KMS-11 (cell line): Measurements from ENCODE around the gene MYBPC2.

Source experiments
- H2AFZ ChIP-seq: fragments of 200-600 bp; sonication (generic); 2 replicates; pipeline ENCODE4 v1.6.1; 2016; ENCODE audit warnings: antibody characterized with exemption, mixed run types, low read depth
- H3K27ac ChIP-seq: fragments of 200-600 bp; sonication (generic); 2 replicates; pipeline ENCODE4 v1.6.1; 2016; ENCODE audit warnings: mild to moderate bottlenecking, mixed run types
- H3K27me3 ChIP-seq: fragments of 200-600 bp; sonication (generic); 2 replicates; pipeline ENCODE4 v1.6.1; 2017; ENCODE audit warnings: mild to moderate bottlenecking, low read depth, mixed run types, moderate library complexity; ENCODE audit not compliant: insufficient read depth
- H3K36me3 ChIP-seq: fragments of 200-600 bp; sonication (generic); 2 replicates; pipeline ENCODE4 v1.6.1; 2017; ENCODE audit warnings: mild to moderate bottlenecking, mixed run types; ENCODE audit not compliant: insufficient read depth
- H3K4me1 ChIP-seq: fragments of 200-600 bp; sonication (generic); 2 replicates; pipeline ENCODE4 v1.6.1; 2016; ENCODE audit warnings: mild to moderate bottlenecking, low read depth, mixed run types; ENCODE audit not compliant: poor library complexity, severe bottlenecking
- H3K4me2 ChIP-seq: fragments of 200-600 bp; sonication (generic); 2 replicates; pipeline ENCODE4 v1.7.0; 2016; ENCODE audit warnings: mild to moderate bottlenecking, mixed run types
- H3K4me3 ChIP-seq: fragments of 200-600 bp; sonication (generic); IDR thresholded peaks from 2 replicates; pipeline ENCODE4 v1.6.1; 2017; ENCODE audit warnings: low read depth, low read length, mixed read lengths; ENCODE audit not compliant: insufficient read depth
- H3K79me2 ChIP-seq: fragments of 200-600 bp; sonication (generic); 2 replicates; pipeline ENCODE4 v1.6.1; 2016; ENCODE audit warnings: low read depth, mixed run types; ENCODE audit not compliant: insufficient read depth
- H3K9ac ChIP-seq: fragments of 200-600 bp; sonication (generic); 2 replicates; pipeline ENCODE4 v1.6.1; 2016; ENCODE audit warnings: mild to moderate bottlenecking, mixed run types
- H4K20me1 ChIP-seq: fragments of 200-600 bp; sonication (generic); 2 replicates; pipeline ENCODE4 v1.6.1; 2016; ENCODE audit warnings: mild to moderate bottlenecking, mixed run types; ENCODE audit not compliant: insufficient read depth
- TF ChIP-seq, protein P1 (sequence below): fragments of 200-600 bp; sonication (generic); conservative IDR thresholded peaks from 2 replicates; pipeline ENCODE4 v1.6.1; 2017; ENCODE audit warnings: low read depth, mild to moderate bottlenecking, antibody characterized with exemption, low read length, moderate library complexity, mixed read lengths

MYBPC2 gene

DNA sequence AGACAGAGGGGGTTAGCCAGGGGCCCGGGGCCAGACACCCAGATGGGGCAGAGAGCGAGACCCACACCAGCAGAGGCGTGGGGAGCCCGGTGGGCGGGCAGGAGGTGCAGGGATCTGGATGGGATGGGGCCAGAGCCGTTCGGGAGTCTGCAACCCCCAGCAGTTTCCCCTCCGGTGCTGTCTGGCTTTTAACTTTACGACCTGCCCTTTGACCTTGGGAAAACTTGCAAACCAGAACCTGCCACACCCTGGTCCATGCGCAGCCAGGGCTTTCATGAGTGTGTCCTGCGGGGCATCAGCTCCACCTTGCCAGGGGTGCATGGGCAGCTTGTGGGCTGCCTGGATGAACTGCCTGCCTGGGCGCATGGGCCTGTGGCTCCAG, 68.5 kb downstream of the MYBPC2 start:
- H3K27ac ChIP-seq = no peak overlapping the region
- no peak overlapping the region for H3K4me2 ChIP-seq
- H4K20me1 ChIP-seq = no peaks in the 10 kb centered on the region
- H3K9ac ChIP-seq = no peak overlapping the region
- H3K36me3 ChIP-seq = no peaks in the 10 kb centered on the region
- H3K4me3 ChIP-seq = no peak overlapping the region
- H3K4me1 ChIP-seq = no peaks in the 10 kb centered on the region
- TF ChIP-seq, protein P1, sequence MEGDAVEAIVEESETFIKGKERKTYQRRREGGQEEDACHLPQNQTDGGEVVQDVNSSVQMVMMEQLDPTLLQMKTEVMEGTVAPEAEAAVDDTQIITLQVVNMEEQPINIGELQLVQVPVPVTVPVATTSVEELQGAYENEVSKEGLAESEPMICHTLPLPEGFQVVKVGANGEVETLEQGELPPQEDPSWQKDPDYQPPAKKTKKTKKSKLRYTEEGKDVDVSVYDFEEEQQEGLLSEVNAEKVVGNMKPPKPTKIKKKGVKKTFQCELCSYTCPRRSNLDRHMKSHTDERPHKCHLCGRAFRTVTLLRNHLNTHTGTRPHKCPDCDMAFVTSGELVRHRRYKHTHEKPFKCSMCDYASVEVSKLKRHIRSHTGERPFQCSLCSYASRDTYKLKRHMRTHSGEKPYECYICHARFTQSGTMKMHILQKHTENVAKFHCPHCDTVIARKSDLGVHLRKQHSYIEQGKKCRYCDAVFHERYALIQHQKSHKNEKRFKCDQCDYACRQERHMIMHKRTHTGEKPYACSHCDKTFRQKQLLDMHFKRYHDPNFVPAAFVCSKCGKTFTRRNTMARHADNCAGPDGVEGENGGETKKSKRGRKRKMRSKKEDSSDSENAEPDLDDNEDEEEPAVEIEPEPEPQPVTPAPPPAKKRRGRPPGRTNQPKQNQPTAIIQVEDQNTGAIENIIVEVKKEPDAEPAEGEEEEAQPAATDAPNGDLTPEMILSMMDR = no peak
- H3K79me2 ChIP-seq = no peaks in the 10 kb centered on the region
- no peaks in the 10 kb centered on the region for H3K27me3 ChIP-seq
- H2AFZ ChIP-seq = no peak overlapping the region

DNA sequence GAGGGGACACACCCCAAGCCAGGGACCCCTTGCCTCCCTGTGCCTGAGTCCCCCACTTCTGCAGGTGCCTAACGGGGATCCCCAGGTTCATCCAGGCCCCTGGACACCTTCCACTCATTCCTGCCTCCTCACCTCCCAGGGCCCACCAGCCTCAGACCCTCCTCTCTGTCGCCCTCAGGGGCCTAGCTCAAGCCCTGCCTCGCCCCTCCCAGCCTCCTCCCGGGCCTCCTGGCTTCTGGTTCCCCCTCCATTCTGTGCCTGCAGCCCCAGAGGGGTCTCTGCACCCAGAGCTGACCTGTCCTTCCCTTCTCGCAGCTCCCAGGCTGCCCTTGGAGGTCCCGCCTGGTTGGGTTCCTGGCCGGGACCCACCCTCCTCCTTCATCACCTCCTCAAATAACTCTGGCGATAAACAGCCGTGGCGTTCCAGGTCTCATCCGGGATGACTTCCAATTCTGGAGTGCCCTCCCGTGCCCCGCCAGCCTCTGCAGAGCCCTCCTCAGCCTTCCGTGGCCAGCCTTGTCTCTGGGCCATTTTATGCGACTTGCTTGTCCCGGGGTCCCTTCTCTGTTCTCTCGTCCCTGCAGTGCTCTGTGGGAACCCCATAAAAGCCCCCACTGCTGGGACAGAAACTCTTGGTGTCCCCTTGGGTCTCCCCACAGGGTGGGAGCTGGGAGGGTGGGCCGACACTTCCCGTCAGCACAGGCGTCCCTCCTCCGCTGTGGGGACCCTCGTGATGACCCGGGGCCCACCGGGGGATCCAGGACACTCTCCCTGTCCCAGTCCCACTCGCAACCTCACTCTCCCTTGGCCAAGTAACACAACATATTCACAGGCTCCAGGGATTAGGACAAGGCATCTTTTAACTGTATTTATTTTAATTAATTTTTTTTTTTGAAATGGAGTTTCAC, 69.1 kb downstream of the MYBPC2 start:
- no peak overlapping the region for H2AFZ ChIP-seq
- no peaks in the 10 kb centered on the region for H3K36me3 ChIP-seq
- no peak overlapping the region for H3K4me2 ChIP-seq
- no peaks in the 10 kb centered on the region for H3K79me2 ChIP-seq
- no peaks in the 10 kb centered on the region for H3K4me1 ChIP-seq
- no peaks in the 10 kb centered on the region for H4K20me1 ChIP-seq
- H3K4me3 ChIP-seq = no peak overlapping the region
- no peak overlapping the region for H3K9ac ChIP-seq
- TF ChIP-seq, protein P1 = no peak
- H3K27me3 ChIP-seq = no peaks in the 10 kb centered on the region
- H3K27ac ChIP-seq = no peak overlapping the region

DNA sequence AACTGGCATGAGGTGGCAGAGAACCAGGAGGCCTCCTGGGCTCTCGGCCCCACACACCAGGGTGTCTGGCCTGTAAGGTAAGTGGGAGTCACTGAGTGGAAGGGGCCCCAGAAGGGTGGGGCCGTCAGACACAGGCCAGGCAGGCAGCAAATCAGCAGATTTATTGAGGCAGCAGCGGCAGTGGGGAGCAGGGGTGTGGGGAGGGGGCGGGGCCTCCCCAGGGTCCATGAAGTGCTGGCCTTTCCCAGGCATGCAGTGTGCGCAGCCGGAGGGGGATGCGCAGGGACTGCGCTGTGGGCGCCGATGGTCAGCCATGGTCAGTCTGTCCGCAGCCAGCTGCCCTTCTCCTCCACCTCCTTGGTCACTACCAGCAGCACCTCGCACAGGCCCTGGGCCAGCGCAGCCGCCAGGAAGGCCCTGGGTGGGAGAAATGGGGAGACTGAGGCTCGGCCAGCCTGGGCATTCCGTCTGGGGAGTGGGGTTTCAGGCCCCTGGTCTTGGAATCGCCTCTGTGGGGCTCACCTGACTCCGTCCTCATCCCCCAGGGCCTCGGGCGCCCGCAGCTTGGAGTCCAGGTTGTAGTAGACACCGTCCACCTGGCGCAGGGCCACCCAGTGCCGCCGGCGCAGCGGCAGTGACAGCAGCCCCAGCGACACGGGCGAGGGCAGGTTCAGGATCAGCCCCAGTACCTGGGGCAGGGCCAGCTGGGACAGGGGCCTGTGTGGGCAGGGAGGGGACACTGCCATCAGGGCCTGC, 73.3 kb downstream of the MYBPC2 start:
- H2AFZ ChIP-seq = no peak overlapping the region
- TF ChIP-seq, protein P1 = no peak

DNA sequence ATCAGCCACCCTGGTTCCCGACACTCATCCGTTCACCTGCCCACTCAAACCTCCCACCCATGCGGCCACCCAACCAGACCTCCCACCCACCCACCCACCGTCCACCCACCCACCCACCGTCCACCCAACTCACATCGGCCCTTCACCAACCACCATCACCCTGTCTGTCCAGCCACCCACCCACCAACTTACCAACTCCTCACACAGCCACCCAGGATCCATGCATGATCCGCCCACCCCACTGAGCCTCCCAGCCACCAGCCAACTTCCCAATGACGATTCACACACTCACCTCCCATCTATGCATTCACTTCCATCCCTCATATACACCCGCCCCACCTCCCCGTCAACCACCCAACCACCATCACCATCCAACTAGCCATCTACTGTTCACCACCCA, 74.0 kb downstream of the MYBPC2 start:
- no peaks in the 10 kb centered on the region for H4K20me1 ChIP-seq
- no peaks in the 10 kb centered on the region for H3K36me3 ChIP-seq
- H3K27me3 ChIP-seq = no peaks in the 10 kb centered on the region
- H3K4me1 ChIP-seq = no peaks in the 10 kb centered on the region
- H3K4me3 ChIP-seq = no peak overlapping the region
- no peaks in the 10 kb centered on the region; the same call in 1 of the 2 replicates for H3K79me2 ChIP-seq
- H3K9ac ChIP-seq = no peak overlapping the region
- H3K27ac ChIP-seq = no peak overlapping the region
- H3K4me2 ChIP-seq = no peak overlapping the region
- no peak overlapping the region for H2AFZ ChIP-seq
- TF ChIP-seq, protein P1 = no peak

More for the DNA sequence above, 73.3 kb downstream of the MYBPC2 start:
- H3K27ac ChIP-seq = no peak overlapping the region
- no peak overlapping the region for H3K9ac ChIP-seq
- H3K4me3 ChIP-seq = no peak overlapping the region
- no peaks in the 10 kb centered on the region; the same call in 1 of the 2 replicates for H3K79me2 ChIP-seq
- H3K4me1 ChIP-seq = no peaks in the 10 kb centered on the region
- no peaks in the 10 kb centered on the region for H3K36me3 ChIP-seq
- H3K4me2 ChIP-seq = no peak overlapping the region
- H4K20me1 ChIP-seq = no peaks in the 10 kb centered on the region
- H3K27me3 ChIP-seq = no peaks in the 10 kb centered on the region
